Testis (tissue), 5 donors: Measurements from ENCODE around the gene RESP18. TPM values are rescaled to one million over a fixed set of nuclear protein-coding genes. Genes with fewer than 3 reads are reported as not detected.

Experiments
- DNase-seq: peaks from one replicate; pipeline ENCODE4 v3.0.0-alpha.2; 2019
- H3K27ac ChIP-seq, 2 donors: fragments of 200-600 bp; sonication (generic); one replicate each; pipeline ENCODE4 v1.5.1; 2019
- H3K27me3 ChIP-seq: fragments of 200-600 bp; sonication (generic); one replicate; pipeline ENCODE4 v1.5.1; 2019
- H3K36me3 ChIP-seq: fragments of 200-600 bp; sonication (generic); one replicate; pipeline ENCODE4 v1.5.1; 2017; ENCODE audit warnings: low read depth; ENCODE audit errors: missing control alignments
- H3K4me1 ChIP-seq: fragments of 200-600 bp; sonication (generic); one replicate; pipeline ENCODE4 v1.5.1; 2019
- H3K4me3 ChIP-seq, 2 donors: fragments of 200-600 bp; sonication (generic); one replicate each; pipeline ENCODE4 v1.5.1; 2017 to 2019
- H3K9me3 ChIP-seq: fragments of 200-600 bp; sonication (generic); one replicate; pipeline ENCODE4 v1.5.1; 2017
- CTCF ChIP-seq, 3 experiments: fragments of 450-650 bp in 2 of 3; fragments of 200-600 bp in 1 of 3; sonication (generic) in 1 of 3; IDR thresholded peaks; one replicate each; pipeline ENCODE4 v1.5.1; 2016 to 2019; ENCODE audit warnings: antibody characterized with exemption in 3 of 3, mild to moderate bottlenecking in 2 of 3, moderate library complexity in 1 of 3
- POLR2A ChIP-seq: fragments of 450-650 bp; IDR thresholded peaks from one replicate; pipeline ENCODE4 v1.6.1; 2017; ENCODE audit warnings: antibody characterized with exemption, mild to moderate bottlenecking, moderate library complexity
- WGBS, 2 donors: methylation state at CpG; one replicate each; pipeline ENCODE4 v1.1.5; 2018; 5-methylcytosine and 5-hydroxymethylcytosine counted together
- intact Hi-C: fragments of 100-400 bp; cut with DNase I; formaldehyde crosslinking; loops from one replicate; pipeline ENCODE4 v1.15.1; 2023; ENCODE audit warnings: low total_unique reads
- long read RNA-seq, 2 donors: transcript quantifications; one replicate each; lab custom pipeline, GENCODE V29; 2026
- polyA plus RNA-seq: library from polyadenylated mRNA; stranded (reverse); fragments of 350-450 nt; fragmentation: Illumina TruSeq; extraction: RNeasy Lipid Tissue Mini Kit (QIAGEN cat#74804); gene quantifications from one replicate; pipeline ENCODE4 v1.2.3, GENCODE V29; 2014; ENCODE audit warnings: low read depth, low replicate concordance; ENCODE audit not compliant: insufficient read depth
- total RNA-seq, 2 donors: library from RNA; depleted of rRNA; stranded (reverse); fragments of >200 nt; gene quantifications; one replicate each; pipeline ENCODE4 v1.2.3, GENCODE V29; 2016

The RESP18 gene
- total RNA-seq (under 1 TPM in 1 of 2 donors, not detected in 1; 0.71 TPM), polyA plus RNA-seq (1.4 TPM)
- long read RNA-seq, donor 1, result 0 reads
- long read RNA-seq, donor 2, result 0 reads

GRCh38 chr2:219332542-219332941 is at the start of gene RESP18:
TSS of gene RESP18 (minus strand) at chr2:219332744.
- 1 to 3% methylated on average over 9 to 24 of the region's 24 CpGs for WGBS, 2 donors
- no peaks in the 10 kb centered on the region for H3K9me3 ChIP-seq
- H3K36me3 ChIP-seq, result no peaks in the 10 kb centered on the region
- H3K4me3 ChIP-seq, result no peak within 1 kb of the TSS
- no peak for DNase-seq
- no peak within 1 kb of the TSS for H3K27ac ChIP-seq
- no peaks in the 10 kb centered on the region for H3K27me3 ChIP-seq
- intact Hi-C loops, result no loop called here
- no peak for TF ChIP-seq CTCF (IDR thresholded peaks at IDR 0.05)
- TF ChIP-seq POLR2A, result no peak
- no peaks in the 10 kb centered on the region for H3K4me1 ChIP-seq

GRCh38 chr2:219381448-219381847 is 48.9 kb upstream of the RESP18 start:
- intact Hi-C loops, result no loop called here

GRCh38 chr2:219380926-219381325 is 48.4 kb upstream of the RESP18 start:
- Histone ChIP-seq H3K4me1 (no peaks in the 10 kb centered on the region), H3K9me3 (no peaks in the 10 kb centered on the region), H3K27me3 (no peaks in the 10 kb centered on the region), H3K4me3 (no peak overlapping the region), H3K27ac (no peak overlapping the region), H3K36me3 (no peaks in the 10 kb centered on the region)
- intact Hi-C loops, result no loop called here
- TF ChIP-seq POLR2A (no peak), CTCF (IDR thresholded peaks at IDR 0.05) (no peak)
- no peak for DNase-seq

More at GRCh38 chr2:219381448-219381847, 48.9 kb upstream of the RESP18 start:
- Histone ChIP-seq H3K36me3 (no peaks in the 10 kb centered on the region), H3K27me3 (no peaks in the 10 kb centered on the region), H3K27ac (no peak overlapping the region), H3K4me1 (peaks cover 1% of the 10 kb centered on the region), H3K4me3 (no peak overlapping the region), H3K9me3 (no peaks in the 10 kb centered on the region)
- no peak for TF ChIP-seq CTCF (IDR thresholded peaks at IDR 0.05)
- no peak for TF ChIP-seq POLR2A
- no peak for DNase-seq
- 81 to 86% methylated on average over 4 to 9 of the region's 9 CpGs for WGBS, 2 donors

- intact Hi-C loops, result no loop called here
- Histone ChIP-seq H3K27ac (no peak overlapping the region), H3K36me3 (no peaks in the 10 kb centered on the region), H3K4me3 (no peak overlapping the region), H3K4me1 (no peaks in the 10 kb centered on the region), H3K27me3 (no peaks in the 10 kb centered on the region), H3K9me3 (no peaks in the 10 kb centered on the region)
- no peak for TF ChIP-seq CTCF (IDR thresholded peaks at IDR 0.05)
- no peak for TF ChIP-seq POLR2A
- DNase-seq, result no peak
- WGBS, 2 donors, result 95 to 97% methylated on average over 13 of the region's 13 CpGs
Observed at GRCh38 chr2:219378163-219378851, 45.8 kb upstream of the RESP18 start.

GRCh38 chr2:219369447-219369861 is 36.9 kb upstream of the RESP18 start:
- intact Hi-C loops, result no loop called here
- Histone ChIP-seq H3K27ac (no peak overlapping the region), H3K27me3 (no peaks in the 10 kb centered on the region), H3K9me3 (no peaks in the 10 kb centered on the region), H3K36me3 (no peaks in the 10 kb centered on the region), H3K4me3 (no peak overlapping the region), H3K4me1 (peaks cover 8% of the 10 kb centered on the region)
- peak; percentile 45 for DNase-seq
- 13 to 29% methylated on average over 2 of the region's 2 CpGs for WGBS, 2 donors
- TF ChIP-seq POLR2A (no peak), CTCF (IDR thresholded peaks at IDR 0.05) (no peak)
